HG03196 (cell line): ENCODE data around the gene PEMT.

ENCODE experiments used
- ATAC-seq: cut with Tn5 transposase; IDR thresholded peaks from one replicate; pipeline ENCODE4 v1.9.1; 2021; ENCODE audit not compliant: unreplicated experiment

The PEMT gene

DNA sequence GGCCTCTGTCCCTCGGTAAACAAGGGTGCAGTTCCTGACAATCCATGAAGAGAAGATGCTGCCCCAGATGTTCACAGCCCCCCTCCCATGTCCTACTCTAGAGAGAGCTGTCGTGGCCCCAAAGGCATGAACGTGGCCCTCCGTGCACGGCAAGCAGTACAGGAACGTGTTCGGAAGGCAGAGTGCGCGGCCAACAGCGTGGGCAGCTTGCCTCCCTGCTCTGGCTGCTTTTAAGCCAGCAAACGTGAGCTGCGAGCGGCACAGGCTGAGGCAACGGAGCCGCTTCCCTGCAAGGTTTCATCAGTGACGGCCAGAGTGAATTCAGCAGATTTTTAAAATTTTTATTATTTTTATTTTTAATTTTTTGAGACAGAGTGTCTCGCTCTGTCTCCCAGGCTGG lies 37.2 kb downstream of the PEMT start:
- no peak for ATAC-seq

DNA sequence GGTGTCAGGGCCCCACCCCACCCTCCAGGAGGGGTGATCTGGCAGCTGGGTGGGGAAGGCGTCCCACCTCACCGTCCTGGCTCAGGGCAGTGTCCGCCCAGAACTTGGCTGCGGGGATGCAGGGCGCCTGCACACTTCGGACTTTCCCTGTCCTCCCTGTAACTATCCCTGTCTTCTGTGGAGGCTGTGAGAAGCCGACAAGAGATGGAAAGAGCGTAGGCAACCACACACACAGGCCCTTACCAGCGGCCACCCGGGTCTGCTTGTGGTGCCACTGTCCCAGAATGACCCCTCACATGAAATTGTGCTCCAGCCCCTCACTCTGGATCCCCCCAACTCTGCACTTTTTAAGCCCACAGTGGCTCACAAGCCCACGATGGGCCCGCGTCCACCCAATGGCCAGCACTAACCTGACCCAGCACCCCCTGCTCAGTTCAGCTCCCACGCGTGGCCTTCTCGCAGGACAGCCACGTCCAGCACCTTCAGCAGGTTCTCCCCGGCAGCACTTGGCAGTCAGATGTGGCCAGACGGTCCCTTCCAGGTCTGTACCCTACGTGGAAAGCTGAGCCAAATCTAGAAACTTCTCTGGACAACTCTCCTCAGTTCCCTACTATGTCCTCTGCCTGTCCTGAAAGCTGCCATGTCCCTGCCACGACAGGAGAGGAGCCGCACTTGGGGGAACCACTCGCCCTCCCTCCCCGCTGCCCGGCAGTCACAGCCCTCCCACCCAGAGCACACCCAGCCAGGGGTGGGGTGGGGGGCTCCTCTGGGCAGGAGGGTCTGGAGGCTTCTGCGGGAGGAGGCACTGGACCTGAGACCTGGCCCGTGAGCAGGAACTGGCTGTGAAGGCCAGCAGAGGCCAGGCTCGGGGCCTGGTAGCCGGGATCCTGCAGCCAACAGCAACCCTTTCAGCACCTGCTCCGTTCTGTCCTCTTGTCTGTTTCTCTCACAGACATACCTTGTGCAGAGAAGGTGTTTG lies 38.0 kb downstream of the PEMT start:
- no peak for ATAC-seq

DNA sequence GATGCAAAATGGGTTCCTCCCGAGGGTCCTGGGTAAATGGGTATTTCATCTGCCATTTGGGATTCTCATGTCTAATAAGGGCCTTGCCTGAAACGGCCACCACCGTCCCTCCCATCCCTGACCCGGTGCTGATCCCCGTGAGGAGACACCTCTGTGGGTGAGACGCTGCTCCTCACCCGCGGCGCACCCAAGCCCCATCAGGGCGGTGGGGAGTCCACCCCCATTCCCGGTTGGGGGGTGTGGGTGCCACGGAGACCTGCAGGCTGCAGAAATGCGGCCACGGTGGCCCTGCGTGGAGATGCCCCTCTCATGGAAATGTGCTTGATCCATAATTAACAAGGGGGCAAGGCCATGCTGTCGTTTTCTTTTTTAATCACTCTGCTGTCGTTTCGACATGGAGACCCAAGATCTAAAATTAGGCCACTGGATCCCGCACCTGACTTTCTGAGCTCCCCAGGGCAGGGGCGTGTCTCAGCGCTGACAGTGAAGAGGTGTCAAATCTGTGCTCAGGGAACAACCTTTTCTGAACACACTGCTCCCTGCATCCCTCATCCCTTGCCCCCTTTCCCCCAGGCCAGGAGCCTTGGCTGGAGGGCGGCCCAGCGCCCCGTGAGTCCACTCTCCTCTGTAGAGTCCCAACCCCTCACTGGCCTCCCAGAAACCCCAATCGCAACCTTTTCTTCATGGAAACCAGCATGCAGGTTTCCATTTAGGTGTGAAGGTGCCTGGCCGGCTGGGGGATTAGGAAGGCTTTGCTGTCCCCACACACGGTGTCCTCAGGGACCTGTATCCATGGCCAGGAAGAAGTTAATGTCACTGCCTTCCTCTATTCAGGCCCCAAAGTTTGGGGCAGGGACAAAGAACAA lies 38.9 kb downstream of the PEMT start:
- no peak for ATAC-seq

DNA sequence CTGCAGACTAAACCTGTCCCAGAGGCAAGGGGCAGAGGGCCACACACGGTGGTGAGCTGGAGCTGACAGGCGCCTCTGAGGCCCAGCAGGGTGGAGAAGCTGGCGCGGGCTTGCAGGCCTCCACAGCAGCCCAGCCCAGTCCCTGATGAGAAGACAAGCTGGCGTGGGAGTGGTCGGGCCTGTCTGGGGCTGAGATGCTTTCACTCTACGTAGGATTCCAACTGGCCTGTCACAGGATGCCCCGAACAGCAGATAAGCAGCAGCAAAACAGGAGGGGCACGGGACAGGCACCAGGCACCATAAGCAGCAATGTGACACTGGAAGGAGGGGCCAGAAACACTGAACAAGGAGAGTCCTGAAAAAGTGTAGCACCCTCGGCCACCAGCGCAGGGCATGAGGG lies 40.1 kb downstream of the PEMT start:
- ATAC-seq: no peak

DNA sequence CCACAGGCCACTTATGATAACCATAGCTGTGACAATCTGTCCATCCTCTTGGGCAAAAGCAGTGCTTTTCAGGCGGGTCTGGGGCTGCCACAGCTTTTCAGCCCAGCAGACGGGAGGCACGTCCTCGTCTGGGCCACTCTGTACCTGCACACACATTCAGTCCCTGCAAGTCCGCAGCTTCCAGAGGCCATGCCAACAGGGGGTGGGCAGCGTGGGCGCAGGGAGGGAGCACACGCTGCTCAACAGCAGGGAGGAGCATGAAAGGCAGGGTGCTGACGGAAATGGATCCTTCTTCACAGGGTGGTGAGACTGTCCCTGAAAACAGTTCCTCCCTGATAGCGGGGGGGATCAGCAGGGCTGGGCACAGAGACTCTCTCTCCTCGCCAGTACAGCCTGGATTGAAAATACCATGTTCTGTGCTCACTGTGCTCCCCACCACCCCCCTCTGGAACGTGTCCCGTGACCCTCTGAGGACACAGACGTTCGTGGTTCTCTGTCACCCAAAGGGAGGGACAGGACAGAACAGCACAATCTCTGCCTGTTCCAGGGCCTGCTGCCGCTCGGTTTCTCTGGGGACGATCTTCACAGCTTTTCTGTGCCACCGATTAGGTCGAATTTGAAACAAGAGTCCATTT lies 41.7 kb downstream of the PEMT start:
- ATAC-seq: no peak

DNA sequence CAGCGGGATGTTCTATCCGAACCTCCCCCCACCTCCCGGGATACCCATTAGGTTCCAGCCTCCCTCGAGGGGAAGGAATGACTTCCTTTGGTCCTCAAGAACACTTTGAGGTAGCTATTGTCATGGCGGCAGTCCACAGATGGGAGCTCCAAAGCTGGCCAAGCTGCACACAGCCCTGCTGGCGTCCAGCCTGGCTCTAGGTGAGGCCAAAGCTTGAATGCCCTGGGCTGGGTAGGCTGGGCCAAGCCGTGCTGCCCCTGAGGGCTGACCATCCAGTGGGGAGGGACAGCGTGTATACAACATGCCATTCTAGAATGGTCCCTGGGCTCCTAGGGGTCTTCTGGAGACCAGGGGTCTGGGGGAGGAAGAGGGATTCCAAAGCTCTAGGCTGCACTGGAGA lies 43.5 kb downstream of the PEMT start:
- no peak for ATAC-seq

DNA sequence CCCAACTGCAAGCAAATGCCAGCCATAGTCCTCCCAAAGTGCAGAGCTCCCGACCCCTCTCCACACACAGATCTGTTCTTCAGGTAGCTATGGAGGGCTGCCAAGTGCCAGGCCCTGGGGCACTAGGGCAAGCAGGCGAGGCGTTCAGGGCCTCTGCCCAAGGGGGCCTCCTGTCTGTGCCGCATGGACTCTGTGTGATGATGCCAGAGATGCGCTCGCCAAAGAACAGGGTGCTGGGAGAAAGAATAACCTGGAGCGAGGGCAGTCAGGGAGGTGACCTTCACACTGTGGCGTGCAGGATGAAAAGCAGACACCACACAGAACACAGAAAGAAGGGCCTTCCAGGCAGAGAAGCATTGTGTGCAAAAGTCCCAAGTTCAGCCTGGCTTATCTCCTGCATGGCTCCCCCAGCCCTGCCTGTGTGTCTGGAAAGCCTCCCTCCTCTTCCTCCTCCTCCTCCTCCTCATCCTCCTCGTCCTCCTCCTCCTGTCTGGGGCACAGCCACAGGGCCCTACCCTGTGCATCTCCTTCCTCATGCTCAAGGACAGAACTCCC lies 44.2 kb downstream of the PEMT start:
- no peak for ATAC-seq

DNA sequence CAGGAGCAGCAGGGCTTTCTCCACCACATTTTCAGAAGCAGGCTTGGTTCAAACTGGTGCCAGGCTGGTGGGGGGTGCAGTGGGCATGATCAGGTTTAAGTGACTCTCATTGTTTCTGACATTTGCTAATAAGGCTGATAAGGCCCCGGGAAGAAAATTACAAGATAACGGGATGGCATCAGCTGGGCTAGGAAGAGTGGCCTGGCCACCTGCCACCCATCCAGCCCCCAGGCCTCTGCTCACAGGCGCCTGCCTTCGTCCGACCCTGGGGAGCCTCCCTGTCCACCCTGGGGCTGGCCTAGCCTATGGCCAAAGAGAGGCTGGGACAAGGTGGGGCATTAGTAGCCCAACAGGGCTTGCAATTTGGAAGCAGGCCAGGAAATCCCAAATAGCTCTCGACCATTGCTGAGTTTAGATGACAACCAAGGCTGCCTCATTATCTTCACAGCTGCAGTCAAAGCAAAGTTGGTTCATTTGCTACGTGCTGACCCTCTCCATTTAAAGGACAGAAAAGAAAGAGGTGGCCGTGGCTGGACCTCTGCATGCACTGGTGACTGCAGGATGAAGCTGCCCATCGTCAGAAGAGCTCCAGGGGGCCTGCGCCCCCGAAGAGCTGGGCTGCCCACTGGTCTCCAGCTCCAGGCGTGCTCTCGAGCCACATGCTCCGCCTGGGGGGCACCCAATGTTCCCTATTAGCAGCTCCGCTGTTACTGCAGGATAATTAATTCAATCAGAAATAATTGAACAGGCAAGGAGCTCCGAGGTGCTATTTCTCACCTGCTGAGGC lies 44.9 kb downstream of the PEMT start:
- no peak for ATAC-seq

DNA sequence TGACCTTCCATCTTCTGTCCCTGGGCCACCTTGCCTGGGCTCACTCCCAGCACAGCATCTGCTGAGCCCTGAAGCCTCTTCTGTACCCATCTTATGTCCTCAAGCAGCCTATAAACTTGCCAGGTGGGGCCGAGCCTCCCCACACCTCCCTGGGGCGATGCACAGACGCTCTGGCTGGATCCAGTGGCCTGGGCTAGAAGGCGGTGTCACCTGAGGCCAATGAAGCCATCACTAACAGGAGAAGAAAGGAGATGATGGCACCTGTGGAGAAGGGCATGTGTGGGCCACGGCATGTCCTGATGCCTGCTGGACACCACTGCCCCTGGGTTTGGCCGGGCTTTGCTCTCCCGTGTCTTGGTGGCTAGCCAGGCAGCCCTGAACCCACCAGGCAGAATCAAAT lies 45.5 kb downstream of the PEMT start:
- ATAC-seq: no peak

DNA sequence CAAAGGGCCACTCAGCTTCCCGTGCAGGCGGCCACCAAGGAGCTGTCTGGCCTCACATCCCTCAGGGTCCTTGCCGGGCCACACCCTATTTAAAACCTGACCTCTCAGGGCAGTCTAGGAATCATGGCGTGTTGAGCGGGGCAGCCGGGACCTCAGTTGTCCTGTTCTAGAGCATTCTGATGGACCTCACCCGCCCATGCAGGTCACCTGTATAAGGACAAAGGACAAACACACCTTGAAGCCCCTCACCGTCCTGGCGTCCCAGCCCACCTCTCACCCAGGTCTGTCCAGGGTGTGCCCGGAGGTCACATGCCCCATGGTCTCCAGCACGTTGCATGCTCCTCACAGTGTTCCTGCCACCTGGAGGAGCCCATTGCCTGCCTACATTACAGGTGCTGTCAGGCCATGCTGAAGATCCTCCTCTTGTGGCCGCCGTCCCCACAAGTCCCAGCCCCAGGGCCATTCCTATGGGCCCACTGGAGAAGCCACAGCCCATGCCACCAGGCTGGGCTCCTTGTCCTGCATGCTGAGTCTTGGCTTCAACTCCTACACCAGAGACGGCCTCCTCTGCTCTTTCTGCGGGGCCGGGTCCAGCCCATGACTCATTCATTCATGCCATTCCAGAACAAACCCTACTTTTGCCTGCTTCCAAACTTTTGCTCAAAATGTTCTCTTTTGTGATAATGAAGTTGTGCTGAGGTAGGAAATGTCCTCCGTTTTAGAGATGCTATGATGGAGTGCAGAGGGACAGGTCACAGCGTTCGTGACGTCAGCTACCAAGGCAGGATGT lies 46.3 kb downstream of the PEMT start:
- no peak for ATAC-seq

DNA sequence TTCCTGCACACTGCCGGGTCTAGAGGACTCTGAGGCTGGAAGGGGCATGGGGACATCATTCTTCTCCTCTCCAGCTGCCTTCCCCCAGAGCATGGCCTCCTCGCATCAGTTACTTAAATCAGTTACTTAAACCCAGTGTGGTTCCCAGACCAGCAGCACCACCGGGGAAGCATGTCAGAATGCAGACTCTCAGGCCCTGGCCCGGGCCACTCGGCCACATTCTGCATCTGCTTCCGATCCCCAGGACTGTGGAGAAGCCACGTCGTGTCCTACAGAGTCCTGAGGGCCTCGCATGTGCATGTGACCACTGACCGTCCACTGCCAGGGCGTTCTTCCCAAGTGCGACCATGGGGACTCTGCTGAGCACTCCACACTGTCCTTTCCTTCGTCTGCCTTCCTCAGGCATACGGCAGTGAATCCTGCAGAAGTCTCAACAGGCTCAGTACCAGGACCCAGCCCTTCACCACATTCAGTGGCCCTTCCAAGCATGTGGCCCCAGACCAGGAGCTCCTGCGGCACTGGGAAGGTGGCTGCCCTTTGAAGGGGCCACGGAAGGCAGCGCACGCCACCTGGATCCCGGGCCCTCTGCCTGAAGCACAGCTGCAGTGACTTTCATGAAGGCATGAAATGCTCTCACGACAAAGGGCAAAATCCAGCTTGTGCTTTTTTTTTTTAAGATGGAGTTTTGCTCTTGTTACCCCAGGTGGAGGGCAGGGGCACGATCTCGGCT lies 48.4 kb downstream of the PEMT start:
- no peak for ATAC-seq

DNA sequence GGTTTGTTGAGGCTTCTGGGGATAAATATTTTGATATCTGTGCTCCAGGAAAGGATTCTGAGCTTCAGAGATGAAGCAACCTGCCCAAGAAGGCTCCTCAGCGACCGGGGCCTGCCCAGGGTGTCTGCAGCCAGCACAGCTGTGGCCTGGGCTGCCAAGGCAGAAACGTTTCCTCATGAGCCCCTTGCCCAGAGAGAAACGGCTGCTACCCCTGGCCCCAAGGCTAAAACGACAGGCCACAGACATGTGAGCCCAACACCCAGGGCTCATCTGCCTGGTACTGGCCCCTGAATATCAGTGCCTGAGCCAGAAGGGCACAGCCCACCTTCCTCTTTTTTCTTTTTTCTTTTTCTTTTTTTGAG lies 49.9 kb downstream of the PEMT start:
- ATAC-seq: no peak

DNA sequence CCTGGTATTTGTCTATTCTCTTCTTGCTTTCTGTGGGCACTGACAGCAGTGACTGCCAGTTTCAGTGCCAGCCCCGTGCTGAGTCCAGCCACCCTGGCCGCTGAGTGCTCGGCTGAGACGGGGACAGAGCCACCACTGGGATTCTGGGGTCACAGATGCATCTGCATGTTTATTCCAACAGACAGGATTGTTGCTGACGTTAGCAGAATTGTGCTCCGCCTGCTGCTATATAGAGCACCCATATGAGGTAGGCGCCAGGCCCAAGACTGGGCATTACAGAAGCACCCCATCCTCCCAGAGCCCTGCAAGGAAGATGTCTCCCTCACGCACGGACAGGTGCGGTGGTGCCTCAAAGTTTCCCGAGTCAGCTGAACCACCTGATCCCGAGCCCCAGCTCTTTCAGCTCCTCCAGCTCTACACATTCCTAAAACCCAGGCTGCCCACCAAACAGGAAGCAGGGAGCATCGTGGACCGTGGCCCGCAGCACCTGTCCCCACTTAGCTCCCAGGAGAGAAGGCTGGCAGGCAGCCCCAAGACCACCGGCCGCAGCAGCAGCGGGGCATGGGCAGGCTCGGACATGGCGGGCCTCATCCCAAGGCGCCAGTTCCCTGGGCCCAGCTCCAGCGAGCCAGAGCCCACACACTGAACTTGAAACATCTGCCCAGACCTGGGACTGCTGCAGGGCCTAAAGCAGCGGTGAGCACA lies 50.4 kb downstream of the PEMT start:
- ATAC-seq: no peak

DNA sequence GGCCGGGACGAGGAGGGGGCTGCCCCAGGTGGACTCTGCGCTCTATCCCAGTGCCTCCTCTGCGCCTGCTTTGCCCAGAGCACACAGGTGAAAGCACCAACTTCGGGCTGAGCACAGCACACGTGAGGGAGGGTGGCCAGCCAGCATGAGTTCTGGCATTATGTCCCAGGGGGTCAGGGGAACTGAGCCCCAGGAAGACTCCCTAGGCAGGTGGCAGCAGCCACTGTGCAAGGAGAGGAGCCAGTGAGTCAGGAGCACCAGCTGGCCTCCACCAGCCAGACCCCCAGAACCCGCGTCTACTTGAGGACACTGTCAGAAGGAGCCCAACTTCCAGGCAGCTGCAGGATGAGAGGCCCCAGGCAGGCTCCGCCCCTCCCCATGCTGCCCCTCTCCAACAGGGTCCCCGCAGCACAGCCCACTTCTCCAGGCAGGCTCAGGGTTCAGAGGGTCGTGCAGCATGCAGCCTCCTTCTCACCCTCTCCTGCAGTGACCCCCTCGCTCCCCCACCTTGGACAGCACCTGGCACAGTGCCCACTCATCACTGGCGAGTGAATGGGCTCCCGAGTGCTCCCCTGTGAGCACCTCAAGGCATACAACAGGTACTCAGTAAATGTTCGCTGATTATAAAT lies 51.1 kb downstream of the PEMT start:
- ATAC-seq: no peak

DNA sequence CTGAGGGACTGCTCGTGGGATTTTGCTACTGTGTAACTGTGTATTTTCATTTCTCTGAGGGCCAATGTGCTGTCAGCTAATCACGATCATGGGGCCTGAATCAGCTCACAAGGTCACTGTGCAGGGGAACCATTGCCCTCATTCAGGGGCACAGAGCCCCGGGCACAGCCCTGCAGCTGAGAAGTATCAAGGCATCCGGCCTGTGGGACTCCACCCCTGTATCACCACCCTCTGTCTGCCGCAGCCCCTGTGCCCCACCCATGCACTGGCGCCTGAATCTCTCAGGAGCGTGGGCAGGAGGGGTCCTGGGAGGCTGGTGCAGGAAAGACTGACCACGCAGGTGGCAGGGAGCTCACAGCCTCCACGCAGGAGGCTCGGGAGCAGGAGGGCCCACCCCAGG lies 51.9 kb downstream of the PEMT start:
- ATAC-seq: no peak

DNA sequence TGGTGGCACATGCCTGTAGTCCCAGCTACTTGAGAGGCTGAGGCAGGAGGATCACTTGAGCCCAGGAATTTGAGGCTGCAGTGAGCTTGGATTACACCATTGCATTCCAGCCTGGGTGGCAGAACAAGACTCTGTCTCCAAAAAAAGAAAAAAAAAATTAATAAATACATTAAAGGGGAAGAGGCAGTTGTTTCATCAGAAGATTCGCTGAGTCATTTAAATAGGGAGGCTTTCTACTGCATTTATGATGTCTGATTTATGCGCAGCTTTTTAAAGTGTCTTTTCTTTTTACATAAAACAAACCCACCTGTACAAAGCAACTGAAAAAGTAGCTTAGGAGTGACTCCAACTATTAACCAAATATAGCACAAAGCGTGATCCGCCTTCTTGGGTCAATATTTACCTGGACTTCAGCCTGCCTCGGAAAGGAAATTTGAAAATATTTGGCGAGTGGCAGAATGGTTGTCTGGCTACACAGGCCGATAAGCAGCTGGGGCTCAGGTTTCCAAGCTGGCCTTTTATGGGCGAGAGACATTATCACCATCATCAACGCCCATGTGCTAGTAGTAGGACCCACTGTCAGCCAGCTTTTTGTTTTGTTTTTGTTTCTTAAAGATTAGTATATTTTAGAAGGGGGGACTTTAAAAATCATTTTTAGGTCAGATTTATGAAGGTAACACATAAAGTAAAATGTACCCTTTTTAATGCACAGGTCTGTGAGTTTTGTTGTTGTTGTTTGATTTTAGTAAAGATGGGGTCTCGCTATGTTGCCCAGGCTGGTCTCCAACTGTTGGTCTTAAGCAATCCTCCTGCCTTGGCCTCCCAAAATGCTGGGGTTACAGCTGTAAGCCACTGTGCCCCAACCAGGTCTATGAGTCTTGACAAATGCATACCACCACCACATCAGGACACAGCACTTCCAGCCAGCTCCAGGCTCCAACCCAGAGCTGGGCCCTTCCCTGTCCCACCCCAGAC lies 52.8 kb downstream of the PEMT start:
- ATAC-seq: no peak
